KMS-11 (cell line): ENCODE measurements around the gene ZDHHC19.
"Not testable (repeated sequence)": the region's sequence is repeated elsewhere in the genome, so short reads cannot be mapped to it uniquely, and the experiment has no call there.

ENCODE experiments used
- H2AFZ ChIP-seq: fragments of 200-600 bp; sonication (generic); 2 replicates; pipeline ENCODE4 v1.6.1; 2016; ENCODE audit warnings: antibody characterized with exemption, mixed run types, low read depth
- H3K27ac ChIP-seq: fragments of 200-600 bp; sonication (generic); 2 replicates; pipeline ENCODE4 v1.6.1; 2016; ENCODE audit warnings: mild to moderate bottlenecking, mixed run types
- H3K27me3 ChIP-seq: fragments of 200-600 bp; sonication (generic); 2 replicates; pipeline ENCODE4 v1.6.1; 2017; ENCODE audit warnings: mild to moderate bottlenecking, low read depth, mixed run types, moderate library complexity; ENCODE audit not compliant: insufficient read depth
- H3K36me3 ChIP-seq: fragments of 200-600 bp; sonication (generic); 2 replicates; pipeline ENCODE4 v1.6.1; 2017; ENCODE audit warnings: mild to moderate bottlenecking, mixed run types; ENCODE audit not compliant: insufficient read depth
- H3K4me1 ChIP-seq: fragments of 200-600 bp; sonication (generic); 2 replicates; pipeline ENCODE4 v1.6.1; 2016; ENCODE audit warnings: mild to moderate bottlenecking, low read depth, mixed run types; ENCODE audit not compliant: poor library complexity, severe bottlenecking
- H3K4me2 ChIP-seq: fragments of 200-600 bp; sonication (generic); 2 replicates; pipeline ENCODE4 v1.7.0; 2016; ENCODE audit warnings: mild to moderate bottlenecking, mixed run types
- H3K4me3 ChIP-seq: fragments of 200-600 bp; sonication (generic); IDR thresholded peaks from 2 replicates; pipeline ENCODE4 v1.6.1; 2017; ENCODE audit warnings: low read depth, low read length, mixed read lengths; ENCODE audit not compliant: insufficient read depth
- H3K79me2 ChIP-seq: fragments of 200-600 bp; sonication (generic); 2 replicates; pipeline ENCODE4 v1.6.1; 2016; ENCODE audit warnings: low read depth, mixed run types; ENCODE audit not compliant: insufficient read depth
- H3K9ac ChIP-seq: fragments of 200-600 bp; sonication (generic); 2 replicates; pipeline ENCODE4 v1.6.1; 2016; ENCODE audit warnings: mild to moderate bottlenecking, mixed run types
- H4K20me1 ChIP-seq: fragments of 200-600 bp; sonication (generic); 2 replicates; pipeline ENCODE4 v1.6.1; 2016; ENCODE audit warnings: mild to moderate bottlenecking, mixed run types; ENCODE audit not compliant: insufficient read depth
- TF ChIP-seq, protein P1 (sequence below): fragments of 200-600 bp; sonication (generic); conservative IDR thresholded peaks from 2 replicates; pipeline ENCODE4 v1.6.1; 2017; ENCODE audit warnings: low read depth, mild to moderate bottlenecking, antibody characterized with exemption, low read length, moderate library complexity, mixed read lengths

Gene ZDHHC19

DNA sequence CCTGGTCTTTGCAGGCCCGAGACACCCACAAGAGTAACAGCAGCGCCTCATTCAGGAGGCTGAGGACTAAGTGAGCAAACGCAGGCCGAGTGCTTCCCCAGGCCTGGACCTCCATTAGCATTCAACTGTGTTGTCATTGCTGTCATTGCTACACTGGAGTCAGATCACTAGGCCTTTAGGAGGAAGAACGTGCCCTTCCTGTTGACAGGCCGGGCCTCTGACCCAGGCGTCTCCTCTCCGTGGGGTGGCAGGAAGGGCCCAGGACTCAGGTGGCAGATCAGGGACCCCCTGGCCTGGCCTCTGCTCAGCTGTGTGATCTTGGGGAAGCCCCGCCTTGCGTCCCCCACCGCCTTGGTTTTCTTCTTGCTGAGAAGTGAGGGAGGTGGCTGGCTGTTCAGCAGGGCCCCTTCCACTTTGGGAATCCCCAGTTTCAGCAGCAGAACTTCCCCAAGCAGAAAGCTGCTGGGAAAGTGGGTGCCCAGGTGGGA lies 19.1 kb downstream of the ZDHHC19 start:
- no peak overlapping the region for H3K4me2 ChIP-seq
- no peaks in the 10 kb centered on the region for H3K36me3 ChIP-seq
- H3K79me2 ChIP-seq: no peaks in the 10 kb centered on the region
- no peak overlapping the region for H3K4me3 ChIP-seq
- no peak overlapping the region for H3K27ac ChIP-seq
- H4K20me1 ChIP-seq: no peaks in the 10 kb centered on the region
- no peaks in the 10 kb centered on the region for H3K27me3 ChIP-seq
- 0 out of 2 replicates have a peak overlapping the region, but pooled peaks have one; percentile 14 for H2AFZ ChIP-seq
- TF ChIP-seq, protein P1, sequence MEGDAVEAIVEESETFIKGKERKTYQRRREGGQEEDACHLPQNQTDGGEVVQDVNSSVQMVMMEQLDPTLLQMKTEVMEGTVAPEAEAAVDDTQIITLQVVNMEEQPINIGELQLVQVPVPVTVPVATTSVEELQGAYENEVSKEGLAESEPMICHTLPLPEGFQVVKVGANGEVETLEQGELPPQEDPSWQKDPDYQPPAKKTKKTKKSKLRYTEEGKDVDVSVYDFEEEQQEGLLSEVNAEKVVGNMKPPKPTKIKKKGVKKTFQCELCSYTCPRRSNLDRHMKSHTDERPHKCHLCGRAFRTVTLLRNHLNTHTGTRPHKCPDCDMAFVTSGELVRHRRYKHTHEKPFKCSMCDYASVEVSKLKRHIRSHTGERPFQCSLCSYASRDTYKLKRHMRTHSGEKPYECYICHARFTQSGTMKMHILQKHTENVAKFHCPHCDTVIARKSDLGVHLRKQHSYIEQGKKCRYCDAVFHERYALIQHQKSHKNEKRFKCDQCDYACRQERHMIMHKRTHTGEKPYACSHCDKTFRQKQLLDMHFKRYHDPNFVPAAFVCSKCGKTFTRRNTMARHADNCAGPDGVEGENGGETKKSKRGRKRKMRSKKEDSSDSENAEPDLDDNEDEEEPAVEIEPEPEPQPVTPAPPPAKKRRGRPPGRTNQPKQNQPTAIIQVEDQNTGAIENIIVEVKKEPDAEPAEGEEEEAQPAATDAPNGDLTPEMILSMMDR: no peak
- no peak overlapping the region for H3K9ac ChIP-seq
- peaks cover 19% of the 10 kb centered on the region for H3K4me1 ChIP-seq

DNA sequence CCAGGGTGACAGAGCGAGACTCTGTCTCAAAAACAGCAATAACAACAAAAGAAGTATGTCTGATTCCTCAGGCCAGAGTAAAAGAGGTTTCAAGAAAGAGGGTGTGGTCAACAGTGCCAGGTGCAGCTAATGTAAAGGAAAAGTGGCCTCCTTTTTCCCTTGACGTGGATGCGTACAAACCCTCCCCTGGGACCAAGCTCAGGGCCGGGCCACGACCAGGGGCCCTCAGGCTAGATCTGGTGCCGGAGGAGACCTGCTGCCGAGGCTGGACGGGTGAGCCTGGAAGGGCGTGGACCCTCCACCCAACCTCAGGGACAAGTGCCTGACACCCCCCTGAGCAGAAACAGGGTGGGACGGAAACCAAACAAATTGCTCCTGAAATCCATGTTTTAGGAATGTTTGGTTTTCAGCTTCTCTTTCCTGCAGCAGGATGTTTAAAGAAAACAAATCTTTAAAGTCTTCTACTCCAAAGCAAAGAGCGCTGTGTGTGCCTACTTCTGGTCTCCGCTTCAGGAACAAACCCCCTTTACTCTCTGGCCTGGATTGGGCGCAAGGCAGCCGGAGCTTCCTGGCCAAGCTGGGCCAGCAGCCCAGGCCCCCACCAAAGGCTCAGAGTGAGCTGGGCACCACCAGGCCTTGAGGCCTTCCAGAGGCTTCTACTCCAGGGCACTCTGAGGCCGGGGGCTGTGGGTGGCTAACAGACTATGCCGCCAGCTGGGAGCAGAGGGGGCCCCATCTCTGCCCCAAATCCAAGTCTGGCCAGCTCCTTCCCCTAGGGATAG lies 21.4 kb downstream of the ZDHHC19 start:
- Histone ChIP-seq H2AFZ (no peak overlapping the region), H3K4me2 (no peak overlapping the region)

DNA sequence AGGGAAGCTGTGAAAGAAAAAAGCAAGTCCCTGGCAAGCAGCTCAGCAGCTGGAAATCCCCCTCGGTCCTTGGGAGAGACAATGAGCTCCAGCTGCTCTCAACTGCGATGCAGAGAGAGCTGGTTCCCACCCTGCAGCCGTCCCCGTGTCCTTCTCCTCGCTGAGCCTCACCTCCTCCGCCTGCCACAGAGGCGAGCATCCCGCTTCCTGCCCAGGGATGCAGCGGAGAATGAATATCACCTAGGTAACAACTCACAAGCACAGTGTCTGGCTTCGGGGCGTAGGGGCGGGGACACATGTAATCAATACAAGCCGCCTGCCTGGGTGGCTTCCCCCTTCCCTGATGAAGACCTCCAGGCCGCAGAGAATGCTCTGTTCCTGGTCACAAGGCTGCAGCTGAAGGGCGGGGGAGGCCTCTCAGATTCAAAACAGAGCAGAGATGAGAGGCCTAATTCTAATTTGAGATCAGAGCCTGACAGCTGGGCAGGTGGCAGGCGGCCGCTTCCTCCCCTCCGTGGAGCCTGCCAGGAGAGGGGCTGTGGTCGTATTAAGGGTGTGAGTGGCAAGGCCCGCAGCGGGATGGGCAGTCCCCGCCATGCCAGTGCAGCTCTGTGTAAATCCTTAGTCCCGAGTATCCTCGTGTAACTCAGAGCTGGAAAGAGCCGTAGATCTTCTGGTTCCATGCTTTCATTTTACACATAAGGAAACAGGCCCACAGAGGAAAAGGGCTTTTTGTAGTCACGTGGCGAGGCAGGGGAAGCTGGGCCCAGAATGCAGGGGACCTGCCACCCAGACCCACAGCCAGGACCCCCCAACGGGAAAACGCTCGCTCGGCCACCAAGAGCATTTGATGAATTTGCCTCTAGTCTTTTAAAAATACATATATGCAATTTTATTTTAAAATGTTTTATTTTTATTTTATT lies 24.3 kb downstream of the ZDHHC19 start:
- H3K4me1 ChIP-seq: peaks cover 38% of the 10 kb centered on the region
- H2AFZ ChIP-seq: peak overlapping the region; percentile 49; the same call in 1 of the 2 replicates
- no peak overlapping the region for H3K27ac ChIP-seq
- H3K27me3 ChIP-seq: no peaks in the 10 kb centered on the region
- no peak overlapping the region for H3K9ac ChIP-seq
- no peaks in the 10 kb centered on the region for H4K20me1 ChIP-seq
- H3K4me2 ChIP-seq: peak overlapping the region; percentile 3; the same call in 1 of the 2 replicates
- H3K79me2 ChIP-seq: no peaks in the 10 kb centered on the region
- H3K4me3 ChIP-seq: no peak overlapping the region
- TF ChIP-seq, protein P1: no peak
- no peaks in the 10 kb centered on the region for H3K36me3 ChIP-seq

More for the DNA sequence above, 21.4 kb downstream of the ZDHHC19 start:
- no peak overlapping the region for H3K27ac ChIP-seq
- no peaks in the 10 kb centered on the region for H3K79me2 ChIP-seq
- no peak overlapping the region for H3K9ac ChIP-seq
- H4K20me1 ChIP-seq: no peaks in the 10 kb centered on the region
- H3K27me3 ChIP-seq: no peaks in the 10 kb centered on the region
- no peaks in the 10 kb centered on the region for H3K36me3 ChIP-seq
- no peak overlapping the region for H3K4me3 ChIP-seq
- H3K4me1 ChIP-seq: peaks cover 24% of the 10 kb centered on the region
- TF ChIP-seq, protein P1: no peak

- Histone ChIP-seq H3K36me3 (no peaks in the 10 kb centered on the region), H2AFZ (no peak overlapping the region), H3K27ac (no peak overlapping the region), H3K79me2 (no peaks in the 10 kb centered on the region), H3K4me1 (peaks cover 48% of the 10 kb centered on the region), H3K27me3 (no peaks in the 10 kb centered on the region), H3K4me3 (no peak overlapping the region), H3K4me2 (no peak overlapping the region), H4K20me1 (no peaks in the 10 kb centered on the region), H3K9ac (no peak overlapping the region)
- TF ChIP-seq, protein P1: no peak
These were observed 26.3 kb downstream of the ZDHHC19 start for GRCh38 chr3:196184881-196185280.

- not testable (repeated sequence) for H3K79me2 ChIP-seq, H3K27me3 ChIP-seq, H3K27ac ChIP-seq, H2AFZ ChIP-seq, H3K4me3 ChIP-seq, H3K36me3 ChIP-seq, H4K20me1 ChIP-seq, H3K4me2 ChIP-seq, H3K9ac ChIP-seq
- H3K4me1 ChIP-seq: peaks cover 48% of the 10 kb centered on the region
These were observed 27.1 kb downstream of the ZDHHC19 start for GRCh38 chr3:196184169-196184432.
